Measurements from ENCODE around the gene FOXE1.

The FOXE1 gene

DNA sequence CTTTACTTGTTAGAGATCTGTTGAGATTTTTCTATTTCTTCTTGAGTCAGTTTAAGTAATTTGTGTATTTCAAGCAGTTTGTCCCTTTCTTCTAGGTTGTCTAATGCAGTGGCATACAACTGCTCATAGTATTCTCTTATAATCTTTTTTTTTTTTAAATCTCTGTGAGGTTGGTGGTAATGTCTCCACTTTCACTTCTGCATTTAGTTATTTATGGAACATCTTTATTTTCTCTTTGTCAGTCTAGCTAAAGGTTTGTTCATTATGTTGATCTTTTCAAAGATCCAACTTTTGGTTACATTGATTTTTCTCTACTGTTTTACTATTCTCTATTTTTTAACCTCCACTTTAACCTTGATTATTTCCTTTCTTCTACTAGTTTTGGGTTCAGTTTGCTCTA lies 13.8 kb downstream of the FOXE1 start:
- no peak for DNase-seq

DNA sequence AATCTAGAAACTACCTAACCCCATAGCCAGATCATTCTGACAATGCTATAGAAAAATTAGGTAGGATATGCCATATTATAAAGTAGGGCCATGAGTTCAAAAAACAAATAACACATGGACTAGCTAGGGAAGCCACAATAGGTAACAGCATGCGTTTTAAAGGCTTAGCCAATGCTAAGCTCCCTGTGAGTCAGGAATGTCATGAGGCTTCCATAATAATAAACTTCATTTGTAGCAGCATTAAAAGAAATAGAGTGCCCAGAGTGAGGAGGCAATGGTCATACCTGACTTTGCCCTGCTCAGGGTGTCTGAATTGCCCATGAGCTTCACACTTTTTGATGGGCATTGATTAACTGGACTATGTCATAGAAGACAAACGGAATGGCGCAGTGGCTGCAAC lies 15.8 kb downstream of the FOXE1 start:
- no peak for DNase-seq

DNA sequence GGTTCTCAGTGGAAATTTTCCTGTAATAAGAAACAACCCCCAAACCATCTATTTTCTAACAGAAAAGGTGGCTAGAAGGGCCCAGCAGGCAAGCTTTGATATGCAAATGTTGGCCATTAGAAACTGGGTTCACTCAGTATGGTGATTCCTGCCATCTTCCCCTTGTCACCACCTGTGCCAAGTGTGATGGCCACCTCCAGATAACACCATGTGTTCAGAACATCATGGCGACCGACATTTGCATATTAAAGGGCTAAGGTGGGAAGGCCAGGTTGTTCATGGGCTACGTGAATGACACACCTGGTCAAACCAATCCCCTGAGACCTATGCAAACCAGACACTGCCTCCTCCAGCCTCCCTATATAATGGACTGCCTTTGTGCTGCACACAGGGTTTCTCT lies 20.4 kb downstream of the FOXE1 start:
- DNase-seq = no peak

DNA sequence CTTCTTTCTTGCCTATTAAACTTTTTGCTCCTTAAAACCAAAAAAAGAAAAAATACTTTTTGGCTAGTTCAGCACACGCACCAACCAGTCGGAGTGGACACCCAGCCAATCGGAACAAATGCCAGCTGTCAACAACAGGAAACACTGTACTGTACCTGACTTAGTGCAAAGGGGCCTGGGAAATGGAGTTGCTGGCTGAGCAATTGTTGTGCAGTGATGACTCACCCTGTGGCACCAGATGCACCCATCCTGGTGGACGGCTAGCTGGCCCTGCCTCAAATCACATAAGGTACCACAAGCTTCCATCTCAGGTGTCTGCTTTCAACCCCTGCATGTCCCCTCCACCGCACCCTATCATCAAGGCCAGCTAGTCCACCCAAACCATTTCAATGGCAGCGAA lies 20.9 kb downstream of the FOXE1 start:
- DNase-seq = no peak

DNA sequence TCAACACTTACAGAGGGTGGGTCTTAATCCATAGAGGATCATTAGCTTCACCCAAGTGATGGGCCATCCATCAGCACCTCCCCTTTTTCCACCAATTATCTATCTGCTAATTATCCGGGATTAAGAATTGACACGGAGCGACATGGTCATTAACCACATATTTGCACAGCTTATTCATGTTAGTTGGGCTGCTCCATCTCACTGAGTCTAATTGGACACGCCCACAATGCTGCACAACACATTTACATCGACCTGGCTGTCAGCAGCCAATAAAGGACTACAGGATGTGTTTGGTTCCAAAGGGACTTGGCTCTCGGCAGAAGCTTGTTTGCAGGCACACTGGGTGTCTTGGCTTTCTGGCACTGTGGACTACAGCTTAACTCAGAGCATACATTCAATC lies 21.6 kb downstream of the FOXE1 start:
- no peak for DNase-seq

DNA sequence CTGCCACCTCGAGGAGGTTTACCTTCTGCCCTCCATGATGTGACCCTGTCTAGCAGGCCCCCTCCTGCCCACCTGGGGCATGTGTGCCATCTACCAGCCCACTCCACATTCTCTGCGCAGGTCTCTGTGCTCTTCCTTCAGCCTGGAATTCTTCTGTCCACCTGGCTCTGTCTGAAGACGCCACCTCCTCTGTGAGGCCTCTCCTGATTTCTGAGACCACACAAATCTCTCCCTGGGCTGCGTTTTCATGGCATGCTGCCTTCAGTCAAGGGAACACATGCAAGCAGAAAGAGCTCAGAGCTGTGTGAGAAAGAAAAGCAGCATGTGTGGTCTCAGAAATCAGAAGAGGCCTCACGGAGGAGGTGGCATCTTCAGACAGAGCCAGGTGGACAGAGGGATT lies 22.1 kb downstream of the FOXE1 start:
- no peak for DNase-seq

DNA sequence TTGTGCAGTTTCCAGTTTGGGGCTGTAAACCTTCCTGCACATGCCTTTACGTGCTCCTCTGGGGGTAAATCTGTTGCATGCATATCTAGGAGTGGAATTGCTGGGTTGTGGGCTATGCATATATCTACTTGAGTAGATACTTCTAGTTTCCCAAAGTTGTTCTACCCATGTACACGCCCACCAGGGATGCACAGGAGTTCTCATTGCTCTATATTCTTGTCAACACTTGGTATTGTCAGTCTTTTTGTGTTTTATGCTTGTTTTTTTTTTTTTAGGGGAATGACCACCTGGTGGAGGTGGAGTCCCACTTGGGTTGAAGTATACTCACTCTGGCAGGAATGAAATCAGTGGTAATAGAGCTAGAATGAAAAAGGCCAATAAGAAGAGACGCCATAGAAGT lies 23.0 kb downstream of the FOXE1 start:
- DNase-seq = no peak

DNA sequence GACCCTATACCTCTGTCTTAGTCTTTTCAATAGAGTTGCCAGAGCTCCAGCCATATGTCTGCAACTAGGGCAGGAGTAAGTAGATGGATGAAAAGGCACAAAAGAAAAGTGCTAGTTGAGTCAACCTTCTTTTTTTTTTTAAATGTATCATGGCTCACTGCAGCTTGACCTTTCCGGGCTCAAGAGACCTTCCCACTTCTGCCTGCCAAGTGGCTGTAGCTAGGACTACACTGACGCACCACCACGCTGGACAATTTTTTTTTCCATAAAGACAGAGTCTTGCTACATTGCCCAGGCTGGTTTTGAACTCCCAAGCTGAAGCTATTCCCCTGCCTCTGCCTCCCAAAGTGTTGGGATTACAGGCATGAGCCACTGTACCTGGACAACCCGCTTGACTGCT lies 27.3 kb downstream of the FOXE1 start:
- DNase-seq = no peak

DNA sequence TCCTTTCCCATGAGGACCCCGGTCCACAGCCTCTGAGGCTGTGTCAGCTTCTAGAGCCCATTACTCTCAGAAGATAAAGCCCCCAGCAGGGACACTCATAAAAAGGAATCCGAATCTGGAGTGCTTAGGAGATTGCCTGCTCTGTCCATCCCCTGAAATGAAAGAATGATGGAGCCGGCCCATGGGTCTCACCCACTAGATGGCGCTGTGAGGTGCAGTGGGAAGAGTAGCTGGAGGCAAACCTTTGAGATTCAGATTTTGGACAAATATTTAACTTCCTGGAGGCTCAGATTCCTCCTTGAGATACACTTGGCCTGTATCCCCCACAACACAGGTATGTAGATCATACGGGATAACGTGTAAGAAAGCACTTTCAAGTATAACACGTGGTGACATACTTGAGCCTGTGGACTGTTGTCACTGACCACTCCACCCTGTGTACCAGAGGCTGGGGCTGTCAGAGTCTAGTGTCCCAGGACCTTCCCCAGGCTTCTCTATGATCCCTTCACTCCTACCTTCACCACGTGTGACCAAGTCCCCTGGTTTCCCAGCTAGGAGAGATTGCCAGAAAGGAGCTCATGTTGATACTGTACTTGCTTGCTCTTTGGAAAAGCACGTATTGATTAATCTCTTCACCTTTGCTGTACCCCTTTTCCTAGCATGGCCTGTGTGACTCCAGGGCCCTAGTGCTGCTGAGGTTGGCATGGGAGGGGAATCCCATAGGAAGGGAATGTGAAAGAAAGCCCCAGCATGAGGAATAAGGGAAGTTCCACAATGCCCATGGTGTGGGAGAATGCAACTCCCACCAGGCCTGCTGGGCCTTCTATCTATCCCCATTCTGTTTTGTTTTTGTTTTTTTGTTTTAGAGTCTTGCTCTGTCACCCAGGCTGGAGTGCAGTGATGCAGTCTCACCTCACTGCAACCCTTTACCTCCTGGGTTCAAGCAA lies 37.2 kb downstream of the FOXE1 start:
- DNase-seq = no peak

DNA sequence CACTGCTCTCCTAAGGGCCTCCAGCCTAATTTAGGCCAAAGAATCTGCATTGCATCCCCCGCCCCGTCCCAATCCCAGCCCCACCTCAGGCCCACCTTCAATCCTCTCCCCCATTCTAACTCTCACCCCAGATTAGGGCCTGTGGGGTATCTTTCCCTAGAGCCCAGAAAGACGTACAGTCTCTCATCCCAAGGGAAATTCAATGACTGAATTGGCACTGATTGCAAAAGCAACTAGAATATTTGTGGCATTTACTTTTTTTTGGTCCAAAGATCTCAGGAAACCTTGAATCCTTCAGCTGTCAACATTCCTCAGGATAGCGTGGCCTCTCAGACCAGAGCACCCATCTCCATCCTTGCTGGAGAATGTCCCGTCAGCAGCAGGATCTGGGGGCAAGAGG lies 38.7 kb downstream of the FOXE1 start:
- DNase-seq = no peak

DNA sequence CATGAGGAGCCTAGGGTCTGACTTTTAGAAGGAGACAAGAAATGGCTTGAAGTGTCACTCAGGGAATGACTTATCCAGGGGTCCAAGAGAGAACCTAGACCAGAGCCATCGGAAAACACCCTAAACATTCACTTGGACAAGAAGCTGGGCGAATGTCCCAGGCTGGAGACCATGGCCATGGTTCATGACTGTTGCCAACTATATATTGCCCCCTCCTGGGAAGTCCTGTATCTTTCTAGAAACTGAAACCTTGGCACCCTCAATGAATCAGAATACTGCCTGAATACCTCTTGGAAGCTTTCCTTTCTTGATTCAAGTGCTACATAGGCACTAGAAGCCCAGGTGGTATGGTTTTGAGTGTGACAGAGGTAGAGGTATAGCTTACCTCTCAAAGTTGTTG lies 39.4 kb downstream of the FOXE1 start:
- no peak for DNase-seq

DNA sequence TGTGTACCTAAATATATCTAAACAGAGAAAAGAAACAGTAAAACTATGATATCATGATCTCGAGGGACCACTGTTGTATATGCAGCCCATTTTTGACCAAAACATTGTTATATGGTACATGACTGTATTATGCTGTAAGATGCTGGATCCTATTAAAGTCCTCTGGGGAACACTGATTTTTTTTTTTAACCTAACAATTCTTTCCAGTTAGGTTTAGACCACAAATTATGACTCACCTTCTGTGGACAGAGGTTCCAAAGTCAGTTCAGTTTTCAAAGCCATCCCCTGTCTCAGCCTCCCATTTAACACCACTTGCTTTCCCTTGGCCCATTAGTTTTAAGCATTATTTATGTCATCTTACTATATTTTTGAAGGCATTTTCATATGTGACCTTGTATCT lies 42.2 kb downstream of the FOXE1 start:
- no peak for DNase-seq

DNA sequence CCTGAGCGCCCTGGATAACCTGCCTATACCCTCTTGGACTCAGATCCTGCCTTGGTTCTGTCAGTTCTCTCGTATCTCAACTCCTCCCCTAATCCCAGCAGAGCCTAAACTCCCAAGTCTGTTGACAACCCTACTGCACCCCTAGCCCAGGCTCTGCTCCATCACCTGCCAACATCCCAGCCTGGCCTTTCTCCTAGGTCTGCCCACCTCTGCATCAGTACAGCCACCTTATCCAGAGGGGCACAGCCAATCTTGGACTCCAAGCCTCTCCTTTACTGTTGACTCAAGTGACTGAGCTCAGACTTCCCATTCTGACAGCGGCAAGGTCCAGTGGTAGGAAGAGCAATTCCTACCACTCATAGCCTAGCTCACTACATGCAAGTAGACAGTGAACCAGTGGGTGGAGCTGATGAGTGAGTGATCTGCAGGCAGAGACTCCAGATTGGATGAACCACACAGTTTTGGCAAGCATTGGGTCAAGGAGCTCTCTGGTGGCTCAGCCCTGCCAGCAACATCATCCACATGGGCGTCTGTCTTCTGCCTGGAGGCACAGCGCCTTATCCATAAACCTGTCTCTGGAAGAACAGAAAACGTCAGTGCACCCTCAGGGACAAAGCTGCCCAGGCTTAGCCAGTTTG lies 42.8 kb downstream of the FOXE1 start:
- DNase-seq = no peak

DNA sequence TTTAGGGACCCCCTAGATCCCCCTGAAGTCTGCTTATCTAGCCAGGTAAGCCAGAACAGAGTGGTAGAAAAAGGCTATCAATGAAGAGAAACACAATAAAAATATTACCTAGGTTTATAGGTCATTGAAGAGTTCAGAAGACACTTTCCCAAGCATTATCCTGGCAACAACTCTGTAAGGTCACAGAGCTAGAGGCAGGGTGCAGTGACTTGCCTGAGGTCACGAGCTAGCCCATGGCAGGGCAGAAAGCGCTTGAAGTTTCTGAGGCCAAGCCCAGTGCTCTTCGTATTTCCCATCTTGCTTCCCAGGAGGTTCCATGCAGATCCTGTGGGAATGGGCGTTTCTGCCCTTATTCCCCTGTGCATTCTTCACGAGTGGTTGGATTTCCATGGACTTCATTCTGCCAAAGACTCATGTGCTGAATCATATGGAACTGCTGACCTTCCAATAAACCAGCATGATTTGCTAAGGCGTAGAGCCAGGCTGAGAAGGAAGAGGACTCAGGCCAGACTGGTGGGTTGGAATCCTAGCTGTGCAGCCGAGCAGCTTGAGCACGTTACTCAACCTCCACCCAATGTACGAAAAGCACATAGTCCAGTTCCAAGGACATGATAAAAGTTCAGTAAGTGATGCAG lies 47.2 kb downstream of the FOXE1 start:
- no peak for DNase-seq

DNA sequence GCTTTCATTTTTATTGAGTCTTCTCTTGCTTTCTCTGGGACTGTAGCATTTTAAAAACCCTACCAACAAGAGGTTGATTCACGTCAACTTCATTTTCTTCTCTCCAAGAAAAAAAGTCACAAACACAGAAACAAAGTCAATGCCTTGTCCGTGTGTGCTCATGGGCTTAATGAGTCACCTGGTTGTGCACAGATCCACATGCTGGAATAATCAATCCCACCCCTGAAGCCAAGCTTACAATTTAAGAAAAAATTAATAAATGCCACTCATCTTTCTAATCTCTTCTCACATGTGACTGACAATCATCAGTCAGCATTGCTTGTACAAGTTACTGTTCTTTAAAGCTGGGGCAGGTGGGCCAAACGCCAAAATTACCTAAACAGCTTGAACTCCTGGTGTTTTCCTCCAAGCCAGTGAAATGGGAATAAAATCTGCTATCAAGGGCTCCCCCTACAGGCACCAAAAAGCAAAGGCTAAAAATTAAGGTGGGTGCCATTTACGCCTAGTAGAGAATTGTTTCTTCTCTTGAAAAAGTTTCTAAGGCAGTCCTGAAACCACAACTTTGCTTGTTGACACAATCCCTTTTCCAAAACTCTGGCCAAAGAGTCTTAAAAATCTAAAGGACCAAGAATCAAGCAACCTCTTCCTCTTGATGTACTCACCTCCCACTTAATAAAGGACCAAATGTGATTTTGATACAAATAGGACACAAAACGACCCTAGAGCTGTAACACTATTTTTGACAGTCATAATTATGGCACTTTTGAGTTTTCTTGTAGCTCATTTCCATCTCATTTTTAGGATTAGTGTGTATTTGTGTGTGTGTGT lies 47.9 kb downstream of the FOXE1 start:
- DNase-seq = peak; percentile 57

DNA sequence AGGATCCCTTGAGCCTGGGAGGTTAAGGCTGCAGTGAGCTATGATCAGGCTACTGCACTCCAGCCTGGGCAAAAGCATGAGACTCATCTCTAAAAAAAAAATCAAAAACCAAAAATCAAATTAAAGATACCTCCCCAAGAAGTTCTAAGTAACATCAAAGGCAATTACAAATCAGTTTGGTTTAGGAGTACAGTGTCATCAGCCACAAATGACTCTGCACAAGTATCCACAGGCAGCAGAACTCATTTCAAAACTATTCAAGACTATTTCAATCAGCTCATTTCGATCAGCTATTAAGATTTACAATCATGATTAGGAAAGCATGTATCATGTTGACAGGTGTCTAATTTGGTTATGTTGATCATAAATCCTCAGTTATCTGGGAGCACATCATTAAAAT lies 50.2 kb downstream of the FOXE1 start:
- DNase-seq = no peak

DNA sequence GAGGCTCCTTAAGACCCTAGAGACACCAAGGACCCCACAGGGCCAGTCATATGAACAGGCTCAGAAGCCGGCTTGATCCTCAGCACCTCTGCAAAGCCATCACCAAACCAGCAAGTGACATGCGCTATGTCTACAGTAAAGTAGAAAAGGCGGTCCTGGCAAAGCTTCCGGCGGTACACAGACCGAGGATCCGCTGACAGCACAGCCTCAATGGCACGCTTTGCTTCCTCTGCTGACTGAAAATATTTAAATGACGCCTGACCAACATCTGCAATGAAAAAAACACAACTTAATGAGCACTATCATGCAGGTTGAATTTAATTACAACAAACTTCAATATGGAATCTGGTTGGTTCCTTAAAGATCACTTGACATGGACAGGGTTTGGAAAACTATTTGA lies 51.7 kb downstream of the FOXE1 start:
- no peak for DNase-seq

DNA sequence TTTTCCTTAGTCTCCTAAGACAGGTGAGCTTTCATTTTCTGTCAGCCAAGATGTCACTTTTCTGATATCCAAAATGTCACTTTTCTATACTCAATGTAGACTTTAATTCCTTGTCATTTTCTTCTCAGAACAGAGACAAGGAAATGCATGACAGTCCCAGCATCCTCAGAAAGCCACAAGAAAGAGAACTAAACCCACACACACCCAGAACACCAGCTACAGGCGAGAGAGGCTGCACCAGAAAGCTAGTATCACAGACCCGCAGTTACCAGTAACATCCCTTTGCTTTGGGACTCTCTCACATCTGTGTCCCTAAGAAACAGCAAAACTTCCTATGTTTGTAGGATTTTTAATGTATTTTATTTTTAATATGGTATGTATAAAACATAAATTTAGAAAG lies 52.2 kb downstream of the FOXE1 start:
- no peak for DNase-seq
